Peyer's patch (tissue), 4 donors: ENCODE results near the gene ETV4. TPM values are rescaled to one million over a fixed set of nuclear protein-coding genes. Genes with fewer than 3 reads are reported as not detected.

Source experiments
- DNase-seq, 3 donors: peaks; one replicate each; pipeline ENCODE4 v3.0.0-alpha.2; 2017 to 2019
- H3K27ac ChIP-seq, 4 donors: fragments of 200-600 bp; sonication (generic); one replicate each; pipeline ENCODE4 v1.5.1; 2016 to 2019
- H3K27me3 ChIP-seq, 2 donors: fragments of 200-600 bp; sonication (generic); one replicate each; pipeline ENCODE4 v1.5.1; 2019
- H3K36me3 ChIP-seq, 3 donors: fragments of 200-600 bp; sonication (generic); one replicate each; pipeline ENCODE4 v1.5.1; 2016 to 2019
- H3K4me1 ChIP-seq, 4 donors: fragments of 200-600 bp; sonication (generic); one replicate each; pipeline ENCODE4 v1.5.1; 2016 to 2019
- H3K4me3 ChIP-seq, 4 donors: fragments of 200-600 bp; sonication (generic); 1 replicate in 3 of 4; 2 replicates in 1 of 4; pipeline ENCODE4 v1.5.1; 2016 to 2019; ENCODE audit warnings: mild to moderate bottlenecking in 1 of 4
- H3K9me3 ChIP-seq, 4 donors: fragments of 200-600 bp; sonication (generic); one replicate each; pipeline ENCODE4 v1.5.1; 2016 to 2019; ENCODE audit warnings: mild to moderate bottlenecking in 1 of 4
- POLR2A ChIP-seq, 2 donors: fragments of 450-650 bp; IDR thresholded peaks; one replicate each; pipeline ENCODE4 v1.5.1; 2017; ENCODE audit warnings: antibody characterized with exemption in 2 of 2, mild to moderate bottlenecking in 2 of 2, moderate library complexity in 2 of 2
- total RNA-seq, 4 donors: library from RNA; depleted of rRNA; stranded (reverse); fragments of >200 nt; gene quantifications; one replicate each; pipeline ENCODE4 v1.1.0, GENCODE V29; 2016
- TF ChIP-seq, protein P1 (sequence below), 6 experiments: fragments of 450-650 bp in 4 of 6; fragments of 200-600 bp in 2 of 6; sonication (generic) in 1 of 6; IDR thresholded peaks; one replicate each; pipeline ENCODE4 v1.5.1; 2017 to 2019; ENCODE audit warnings: antibody characterized with exemption in 6 of 6, mild to moderate bottlenecking in 3 of 6, moderate library complexity in 1 of 6

The ETV4 gene
- total RNA-seq, 4 donors from 2014 or later, result 3.0 to 20.2 (median 9.3) TPM

DNA sequence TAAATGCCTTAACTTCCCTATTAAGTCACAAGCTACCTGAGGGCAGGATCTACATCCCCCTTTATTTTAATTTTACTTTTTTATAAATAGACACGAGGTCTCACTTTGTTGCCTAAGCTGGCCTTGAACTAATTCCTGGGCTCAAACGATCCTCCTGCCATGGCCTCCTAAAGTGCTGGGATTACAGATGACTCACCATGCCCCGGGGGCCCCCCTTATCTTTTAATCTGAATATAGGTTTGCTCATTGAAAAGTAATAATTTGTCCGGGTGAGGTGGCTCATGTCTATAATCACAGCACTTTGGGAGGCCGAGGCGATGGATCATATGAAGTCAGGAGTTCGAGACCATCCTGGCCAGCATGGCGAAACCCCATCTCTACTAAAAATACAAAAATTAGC, 14.2 kb downstream of the ETV4 start:
- no peak for DNase-seq
- Histone ChIP-seq H3K36me3 (peaks cover 0 to 11% (median 0%) of the 10 kb centered on the region in 3 donors), H3K4me1 (peaks cover 0 to 21% (median 0%) of the 10 kb centered on the region in 4 donors), H3K27me3 (no peaks in the 10 kb centered on the region), H3K27ac (no peak overlapping the region), H3K4me3 (no peak overlapping the region), H3K9me3 (no peaks in the 10 kb centered on the region)
- TF ChIP-seq POLR2A (IDR thresholded peaks at IDR 0.05), result no peak
- TF ChIP-seq, protein P1, sequence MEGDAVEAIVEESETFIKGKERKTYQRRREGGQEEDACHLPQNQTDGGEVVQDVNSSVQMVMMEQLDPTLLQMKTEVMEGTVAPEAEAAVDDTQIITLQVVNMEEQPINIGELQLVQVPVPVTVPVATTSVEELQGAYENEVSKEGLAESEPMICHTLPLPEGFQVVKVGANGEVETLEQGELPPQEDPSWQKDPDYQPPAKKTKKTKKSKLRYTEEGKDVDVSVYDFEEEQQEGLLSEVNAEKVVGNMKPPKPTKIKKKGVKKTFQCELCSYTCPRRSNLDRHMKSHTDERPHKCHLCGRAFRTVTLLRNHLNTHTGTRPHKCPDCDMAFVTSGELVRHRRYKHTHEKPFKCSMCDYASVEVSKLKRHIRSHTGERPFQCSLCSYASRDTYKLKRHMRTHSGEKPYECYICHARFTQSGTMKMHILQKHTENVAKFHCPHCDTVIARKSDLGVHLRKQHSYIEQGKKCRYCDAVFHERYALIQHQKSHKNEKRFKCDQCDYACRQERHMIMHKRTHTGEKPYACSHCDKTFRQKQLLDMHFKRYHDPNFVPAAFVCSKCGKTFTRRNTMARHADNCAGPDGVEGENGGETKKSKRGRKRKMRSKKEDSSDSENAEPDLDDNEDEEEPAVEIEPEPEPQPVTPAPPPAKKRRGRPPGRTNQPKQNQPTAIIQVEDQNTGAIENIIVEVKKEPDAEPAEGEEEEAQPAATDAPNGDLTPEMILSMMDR (IDR thresholded peaks at IDR 0.05), result no peak

GRCh38 chr17:43531082-43531378, 15.1 kb downstream of the ETV4 start:
- TF ChIP-seq POLR2A (IDR thresholded peaks at IDR 0.05), result no peak
- TF ChIP-seq, protein P1 (IDR thresholded peaks at IDR 0.05), result no peak
- no peak overlapping the region for H3K4me3 ChIP-seq
- H3K36me3 ChIP-seq, result peaks cover 0 to 20% (median 0%) of the 10 kb centered on the region in 3 donors
- H3K4me1 ChIP-seq, result peaks cover 0 to 21% (median 0%) of the 10 kb centered on the region in 4 donors
- H3K9me3 ChIP-seq, result no peaks in the 10 kb centered on the region
- H3K27me3 ChIP-seq, result no peaks in the 10 kb centered on the region
- H3K27ac ChIP-seq, result peak overlapping the region in 1 of 4 donors; percentile 10
- no peak for DNase-seq

- peaks cover 0 to 21% (median 0%) of the 10 kb centered on the region in 4 donors for H3K4me1 ChIP-seq
- DNase-seq, result peak in 1 of 3 donors; percentile 56
- H3K9me3 ChIP-seq, result no peaks in the 10 kb centered on the region
- H3K4me3 ChIP-seq, result no peak overlapping the region
- peaks cover 0 to 25% (median 0%) of the 10 kb centered on the region in 3 donors for H3K36me3 ChIP-seq
- TF ChIP-seq, protein P1 (IDR thresholded peaks at IDR 0.05), result no peak
- no peak for TF ChIP-seq POLR2A (IDR thresholded peaks at IDR 0.05)
- no peaks in the 10 kb centered on the region for H3K27me3 ChIP-seq
- H3K27ac ChIP-seq, result peak overlapping the region in 2 of 4 donors; percentile 10 to 32
Observed at GRCh38 chr17:43530288-43531081, 15.7 kb downstream of the ETV4 start.

DNA sequence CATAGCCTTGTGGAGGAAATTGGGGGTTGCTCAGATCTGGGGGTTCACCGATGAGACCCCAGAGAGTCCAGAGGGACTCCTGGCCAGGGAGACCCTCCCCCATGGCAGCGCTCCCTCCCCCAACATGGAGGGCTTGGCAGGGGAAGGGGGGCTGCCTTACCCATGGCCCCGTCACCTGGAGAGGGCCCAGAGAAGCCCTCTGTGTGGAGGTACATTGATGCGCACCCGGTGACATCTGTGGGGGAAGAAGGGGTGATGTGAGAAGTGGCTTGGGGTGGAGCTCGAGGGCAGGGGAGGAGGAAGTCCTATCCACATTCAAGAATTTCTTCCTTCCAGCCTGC, 16.2 kb downstream of the ETV4 start:
- H3K9me3 ChIP-seq, result no peaks in the 10 kb centered on the region
- no peak overlapping the region for H3K4me3 ChIP-seq
- peak overlapping the region in 1 of 4 donors; percentile 32 for H3K27ac ChIP-seq
- TF ChIP-seq POLR2A (IDR thresholded peaks at IDR 0.05), result no peak
- TF ChIP-seq, protein P1 (IDR thresholded peaks at IDR 0.05), result no peak
- H3K27me3 ChIP-seq, result no peaks in the 10 kb centered on the region
- no peak for DNase-seq
- peaks cover 0 to 21% (median 0%) of the 10 kb centered on the region in 4 donors for H3K4me1 ChIP-seq
- peaks cover 0 to 31% (median 0%) of the 10 kb centered on the region in 3 donors for H3K36me3 ChIP-seq

DNA sequence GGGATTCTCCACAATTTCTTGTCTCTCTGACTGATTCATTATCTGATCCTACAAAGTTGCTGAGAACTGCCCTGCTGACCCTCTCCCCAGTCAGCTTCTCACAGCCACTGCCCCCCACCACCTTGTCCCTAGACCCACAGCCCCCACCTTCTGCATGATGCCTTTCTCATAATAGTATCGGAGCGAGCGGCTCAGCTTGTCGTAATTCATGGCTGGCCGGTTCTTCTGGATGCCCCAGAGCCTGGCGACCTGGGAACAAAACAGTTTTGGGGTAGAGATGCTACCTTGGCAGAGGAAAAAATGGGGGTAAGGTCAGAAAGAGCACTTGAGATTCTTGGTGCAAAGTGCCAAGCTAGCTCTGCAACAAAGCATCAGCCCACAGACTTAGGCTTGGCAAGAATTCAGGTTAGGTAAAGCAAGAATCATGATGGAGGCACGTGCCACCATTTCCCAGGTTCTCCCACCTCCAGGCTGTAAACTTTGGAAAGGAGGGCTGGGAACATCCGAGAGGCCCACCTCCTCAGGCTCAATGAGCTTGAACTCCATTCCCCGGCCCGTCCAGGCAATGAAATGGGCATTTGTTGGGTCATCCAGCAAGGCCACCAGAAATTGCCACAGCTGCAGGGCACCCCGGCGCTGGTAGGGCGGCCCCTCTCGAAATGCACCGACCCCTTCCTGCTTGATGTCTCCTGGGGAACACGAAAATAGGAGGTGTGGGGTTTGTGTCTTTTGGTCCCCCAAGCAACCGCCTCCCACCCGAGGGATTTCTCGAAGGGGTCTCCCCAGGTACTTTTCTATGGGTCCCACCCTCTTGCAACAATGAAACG, 16.9 kb downstream of the ETV4 start:
- no peak for DNase-seq
- H3K27ac ChIP-seq, result no peak overlapping the region
- no peaks in the 10 kb centered on the region for H3K9me3 ChIP-seq
- TF ChIP-seq, protein P1 (IDR thresholded peaks at IDR 0.05), result no peak
- TF ChIP-seq POLR2A (IDR thresholded peaks at IDR 0.05), result no peak
- peaks cover 0 to 38% (median 0%) of the 10 kb centered on the region in 3 donors for H3K36me3 ChIP-seq
- H3K4me3 ChIP-seq, result no peak overlapping the region
- peaks cover 0 to 21% (median 0%) of the 10 kb centered on the region in 4 donors for H3K4me1 ChIP-seq
- H3K27me3 ChIP-seq, result no peaks in the 10 kb centered on the region
